GM21717 (cell line): Measurements from ENCODE around the gene GGT6.
"Not testable (repeated sequence)": the region's sequence is repeated elsewhere in the genome, so short reads cannot be mapped to it uniquely, and the experiment has no call there.

ENCODE experiments used
- ATAC-seq: cut with Tn5 transposase; IDR thresholded peaks from one replicate; pipeline ENCODE4 v1.9.1; 2021; ENCODE audit warnings: mild to moderate bottlenecking, moderate library complexity; ENCODE audit not compliant: unreplicated experiment

GGT6 gene, protein sequence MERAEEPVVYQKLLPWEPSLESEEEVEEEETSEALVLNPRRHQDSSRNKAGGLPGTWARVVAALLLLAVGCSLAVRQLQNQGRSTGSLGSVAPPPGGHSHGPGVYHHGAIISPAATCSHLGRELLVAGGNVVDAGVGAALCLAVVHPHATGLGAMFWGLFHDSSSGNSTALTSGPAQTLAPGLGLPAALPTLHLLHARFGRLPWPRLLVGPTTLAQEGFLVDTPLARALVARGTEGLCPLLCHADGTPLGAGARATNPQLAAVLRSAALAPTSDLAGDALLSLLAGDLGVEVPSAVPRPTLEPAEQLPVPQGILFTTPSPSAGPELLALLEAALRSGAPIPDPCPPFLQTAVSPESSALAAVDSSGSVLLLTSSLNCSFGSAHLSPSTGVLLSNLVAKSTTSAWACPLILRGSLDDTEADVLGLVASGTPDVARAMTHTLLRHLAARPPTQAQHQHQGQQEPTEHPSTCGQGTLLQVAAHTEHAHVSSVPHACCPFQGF

GRCh38 chr17:4560421-4560820 is at the start of gene GGT6:
GGT6 (minus strand) TSS chr17:4560577; CDS start chr17:4560521, 56 bp downstream.
- ATAC-seq = no peak

DNA sequence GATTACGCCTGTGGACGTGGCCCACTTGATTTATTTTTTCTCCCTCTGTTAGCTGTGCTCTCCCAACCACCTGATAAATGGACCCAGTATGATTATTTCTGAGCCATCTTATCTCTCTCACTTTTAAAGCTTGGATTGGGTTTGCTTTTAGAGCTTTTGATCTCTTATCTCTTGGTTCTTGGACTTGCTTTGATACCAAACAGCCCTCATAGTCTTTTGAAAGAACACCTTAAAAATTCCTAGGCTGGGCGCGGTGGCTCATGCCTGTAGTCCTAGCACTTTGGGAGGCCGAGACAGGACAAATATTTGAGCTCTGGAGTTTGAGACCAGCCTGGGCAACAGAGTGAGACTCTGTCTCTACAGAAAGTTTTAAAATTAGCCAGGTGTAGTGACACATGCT is 49.8 kb upstream of the GGT6 start:
- no peak for ATAC-seq

DNA sequence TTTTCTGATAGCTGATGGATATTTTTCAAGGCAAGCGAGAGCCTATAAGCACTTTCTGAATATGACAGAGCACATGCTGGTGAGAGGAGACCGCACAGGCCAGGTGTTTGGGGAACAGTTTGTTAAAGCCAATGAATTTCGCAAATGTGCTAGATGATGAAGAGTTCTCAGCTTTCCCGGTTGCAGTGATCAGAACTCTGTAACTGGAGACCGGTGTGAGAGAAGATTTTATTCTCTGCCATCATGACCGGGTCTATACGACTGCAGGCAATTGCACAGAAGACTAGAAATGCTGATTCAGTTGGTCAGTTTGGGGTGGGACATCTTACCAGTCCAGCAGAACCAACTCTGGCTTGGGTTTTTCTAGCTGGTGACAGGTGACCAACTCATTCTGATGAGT is 49.4 kb upstream of the GGT6 start:
- ATAC-seq = no peak

DNA sequence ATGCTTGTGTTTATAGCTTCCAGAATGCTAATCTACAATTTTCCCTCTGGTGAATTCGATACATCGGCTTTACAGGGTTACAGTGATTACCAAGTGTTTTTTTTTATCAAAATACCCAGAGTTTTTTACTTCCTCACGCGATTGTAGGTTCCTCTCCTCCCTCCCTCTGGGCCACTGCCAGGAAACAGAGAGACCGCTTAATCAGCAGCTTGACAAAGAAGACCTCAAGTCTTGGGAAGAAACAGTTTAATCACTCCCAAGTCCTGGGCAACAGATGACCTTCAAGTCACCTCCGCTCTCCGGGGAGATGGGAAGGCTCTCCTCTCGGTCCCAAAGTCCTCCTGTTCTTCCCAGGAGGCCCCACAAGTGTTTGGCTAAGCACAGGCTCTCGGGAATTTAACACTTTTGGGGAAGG is 47.4 kb upstream of the GGT6 start:
- ATAC-seq = no peak

GRCh38 chr17:4607261-4607741 is 46.9 kb upstream of the GGT6 start:
- no peak for ATAC-seq

- no peak for ATAC-seq
These were observed 45.4 kb upstream of the GGT6 start for GRCh38 chr17:4605826-4606225.

DNA sequence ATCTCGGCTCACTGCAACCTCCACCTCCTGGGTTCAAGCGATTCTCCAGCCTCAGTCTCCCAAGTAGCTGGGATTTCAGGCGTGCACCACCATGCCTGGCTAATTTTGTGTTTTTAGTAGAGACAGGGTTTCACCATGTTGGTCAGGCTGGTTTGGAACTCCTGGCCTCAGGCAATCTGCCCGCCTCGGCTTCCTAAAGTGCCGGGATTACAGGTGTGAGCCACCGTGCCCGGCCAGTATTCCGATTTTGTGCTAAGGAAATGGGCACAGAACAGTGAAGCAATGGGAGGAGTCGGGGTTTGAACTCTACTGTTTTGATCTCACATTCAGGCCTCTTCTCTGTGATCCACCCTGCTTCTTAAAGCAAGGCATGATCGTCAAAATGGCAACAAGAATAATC is 44.4 kb upstream of the GGT6 start:
- ATAC-seq = not testable (repeated sequence)

DNA sequence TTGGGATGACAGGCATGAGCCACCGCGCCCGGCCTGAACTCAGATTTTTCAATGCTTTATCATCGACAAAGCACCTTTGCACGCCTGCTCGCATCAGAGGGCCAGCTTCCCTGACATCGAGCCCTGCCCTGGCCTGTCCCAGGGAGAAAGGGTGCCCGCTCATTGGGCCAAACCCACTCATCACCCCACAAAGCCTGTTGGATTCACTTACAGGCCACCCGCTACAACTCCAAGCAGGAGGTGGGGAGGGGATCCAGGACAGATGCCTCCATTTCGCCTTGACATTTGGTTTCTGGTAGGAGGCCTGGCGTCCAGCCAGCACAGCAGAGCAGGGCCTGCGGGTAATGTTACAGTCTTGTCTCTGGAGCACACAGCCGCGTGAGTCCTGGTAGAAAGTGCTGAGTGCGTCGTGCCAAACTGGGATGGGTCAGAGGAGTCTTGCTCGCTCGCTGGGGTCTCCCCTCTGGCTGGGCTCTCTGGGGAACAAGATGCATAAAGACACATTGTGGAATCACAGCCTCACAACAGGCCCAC is 43.8 kb upstream of the GGT6 start:
- no peak for ATAC-seq

DNA sequence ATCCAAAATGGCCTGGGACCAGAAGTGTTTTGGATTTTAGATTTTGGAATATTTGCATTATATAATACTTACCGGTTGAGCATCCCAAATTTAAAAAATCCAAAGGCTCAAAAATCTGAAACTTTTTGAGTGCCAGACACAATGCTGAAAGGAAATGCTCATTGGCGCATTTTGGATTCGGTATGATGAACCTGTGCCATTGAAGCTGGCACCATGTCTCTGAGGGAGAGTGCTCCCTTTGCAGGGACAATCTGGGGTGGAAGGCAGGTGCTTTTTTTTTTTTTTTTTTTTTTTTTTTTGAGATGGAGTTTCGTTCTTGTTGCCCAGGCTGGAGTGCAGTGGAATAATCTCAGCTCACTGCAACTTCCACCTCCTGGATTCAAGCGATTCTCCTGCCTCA is 41.7 kb upstream of the GGT6 start:
- no peak for ATAC-seq

DNA sequence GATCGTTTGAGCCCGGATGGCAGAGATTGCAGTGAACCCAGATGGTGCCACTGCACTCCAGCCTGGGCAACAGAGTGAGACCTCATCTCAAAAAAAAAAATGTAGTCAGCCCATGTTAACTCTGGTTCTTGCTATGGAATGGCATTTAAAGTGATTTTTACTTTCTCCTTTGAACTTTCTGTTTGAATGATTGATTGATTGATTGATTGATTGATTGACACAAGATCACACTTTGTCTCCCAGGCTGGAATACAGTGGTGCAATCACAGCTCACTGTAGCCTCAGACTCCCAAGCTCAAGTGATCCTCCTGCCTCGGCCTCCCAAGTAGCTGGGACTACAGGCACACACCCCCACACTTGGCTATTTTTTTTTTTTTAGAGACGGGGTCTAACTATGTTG is 40.9 kb upstream of the GGT6 start:
- no peak for ATAC-seq

- no peak for ATAC-seq
These were observed 40.2 kb upstream of the GGT6 start for GRCh38 chr17:4600563-4600962.

GRCh38 chr17:4599505-4600281 is 39.3 kb upstream of the GGT6 start:
- no peak for ATAC-seq

DNA sequence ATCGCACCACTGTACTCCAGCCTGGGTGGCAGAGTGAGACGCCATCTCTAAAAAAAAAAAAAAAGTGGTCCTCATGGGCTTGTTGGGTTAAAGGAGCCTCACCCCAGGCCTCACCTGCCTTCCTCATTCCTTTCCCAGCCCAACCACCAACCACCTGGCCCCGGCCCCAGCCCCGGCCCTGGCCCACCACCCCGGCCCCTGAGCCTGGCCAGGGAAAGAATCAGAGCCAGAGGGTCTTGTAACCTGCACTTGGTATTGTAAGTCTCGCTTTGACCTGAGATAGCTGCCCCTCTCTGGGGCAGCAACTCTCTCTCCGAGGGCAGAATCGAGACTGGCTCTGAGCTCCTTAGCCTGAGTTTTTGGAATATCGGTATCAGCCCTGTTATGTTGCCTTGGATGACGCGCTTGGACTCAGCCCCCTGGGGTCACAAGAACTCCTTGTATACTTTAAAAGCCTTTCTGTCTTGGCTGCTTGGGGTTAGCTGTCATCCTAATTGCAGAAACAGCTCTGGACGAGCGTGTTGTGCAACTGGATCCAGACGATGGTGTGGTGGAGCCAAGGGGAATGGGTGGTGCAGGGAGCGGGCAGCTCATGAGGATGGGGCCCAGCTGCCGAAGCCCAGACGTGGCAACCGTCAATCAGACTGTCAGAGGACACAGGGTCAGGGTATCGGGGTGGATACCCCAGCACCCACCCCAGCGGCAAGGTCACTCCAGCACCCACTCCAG is 38.6 kb upstream of the GGT6 start:
- ATAC-seq = no peak

- no peak for ATAC-seq
These were observed 37.6 kb upstream of the GGT6 start for GRCh38 chr17:4597975-4598374.

DNA sequence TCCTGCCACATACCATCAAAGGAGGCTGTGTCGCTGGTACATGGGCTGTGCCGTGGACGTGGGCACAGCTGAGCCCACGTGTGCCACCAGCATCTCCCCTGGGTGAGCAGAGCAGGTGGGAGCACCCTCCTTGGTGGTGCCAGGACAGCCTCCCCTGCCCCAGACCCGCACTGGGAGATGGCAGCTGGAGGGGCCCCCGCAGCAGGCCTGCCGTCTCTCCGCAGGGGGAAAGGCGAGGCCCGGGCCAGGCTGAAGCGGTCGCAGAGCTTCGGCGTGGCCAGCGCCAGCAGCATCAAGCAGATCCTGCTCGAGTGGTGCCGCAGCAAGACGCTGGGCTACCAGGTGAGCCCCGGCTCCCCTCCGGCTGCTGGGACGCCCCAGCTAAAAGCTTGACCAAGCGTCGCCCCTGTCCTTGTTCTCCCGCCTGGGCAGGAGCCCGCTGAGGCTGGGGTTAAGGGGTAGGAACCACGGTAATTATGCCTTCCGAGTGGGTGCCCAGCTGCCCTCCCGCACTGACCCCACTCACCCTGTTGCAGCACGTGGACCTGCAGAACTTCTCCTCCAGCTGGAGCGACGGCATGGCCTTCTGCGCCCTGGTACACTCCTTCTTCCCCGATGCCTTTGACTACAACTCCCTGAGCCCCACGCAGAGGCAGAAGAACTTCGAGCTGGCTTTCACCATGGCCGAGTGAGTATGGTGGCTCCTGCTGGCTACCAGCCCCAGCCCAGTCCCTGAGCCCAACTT is 36.4 kb upstream of the GGT6 start:
- no peak for ATAC-seq

GRCh38 chr17:4595685-4596342 is 35.4 kb upstream of the GGT6 start:
- not testable (repeated sequence) for ATAC-seq

- no peak for ATAC-seq
These were observed 34.7 kb upstream of the GGT6 start for GRCh38 chr17:4594931-4595684.

GRCh38 chr17:4594406-4594805 is 34.0 kb upstream of the GGT6 start:
- ATAC-seq = no peak

DNA sequence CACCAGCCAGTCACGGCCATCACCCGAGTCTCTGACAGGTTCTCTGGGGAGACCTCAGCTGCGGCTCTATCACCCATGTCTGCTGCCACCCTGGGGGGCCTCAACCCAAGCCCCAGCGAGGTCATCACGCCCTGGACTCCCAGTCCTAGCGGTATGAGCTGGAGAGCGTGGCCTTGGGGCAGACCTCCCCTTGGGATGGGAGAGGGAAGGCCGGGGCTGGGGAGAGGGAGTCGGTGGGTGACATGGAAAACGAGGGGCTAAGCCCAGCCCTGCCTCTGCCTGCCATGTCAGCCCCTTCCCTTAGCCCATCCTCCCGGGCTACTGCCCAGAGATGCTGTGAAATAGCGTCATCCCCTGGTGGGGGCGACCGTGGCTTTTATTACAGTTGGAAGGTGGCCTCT is 32.6 kb upstream of the GGT6 start:
- ATAC-seq = no peak
